Measurements from ENCODE around the gene LRRTM1.

Gene LRRTM1

DNA sequence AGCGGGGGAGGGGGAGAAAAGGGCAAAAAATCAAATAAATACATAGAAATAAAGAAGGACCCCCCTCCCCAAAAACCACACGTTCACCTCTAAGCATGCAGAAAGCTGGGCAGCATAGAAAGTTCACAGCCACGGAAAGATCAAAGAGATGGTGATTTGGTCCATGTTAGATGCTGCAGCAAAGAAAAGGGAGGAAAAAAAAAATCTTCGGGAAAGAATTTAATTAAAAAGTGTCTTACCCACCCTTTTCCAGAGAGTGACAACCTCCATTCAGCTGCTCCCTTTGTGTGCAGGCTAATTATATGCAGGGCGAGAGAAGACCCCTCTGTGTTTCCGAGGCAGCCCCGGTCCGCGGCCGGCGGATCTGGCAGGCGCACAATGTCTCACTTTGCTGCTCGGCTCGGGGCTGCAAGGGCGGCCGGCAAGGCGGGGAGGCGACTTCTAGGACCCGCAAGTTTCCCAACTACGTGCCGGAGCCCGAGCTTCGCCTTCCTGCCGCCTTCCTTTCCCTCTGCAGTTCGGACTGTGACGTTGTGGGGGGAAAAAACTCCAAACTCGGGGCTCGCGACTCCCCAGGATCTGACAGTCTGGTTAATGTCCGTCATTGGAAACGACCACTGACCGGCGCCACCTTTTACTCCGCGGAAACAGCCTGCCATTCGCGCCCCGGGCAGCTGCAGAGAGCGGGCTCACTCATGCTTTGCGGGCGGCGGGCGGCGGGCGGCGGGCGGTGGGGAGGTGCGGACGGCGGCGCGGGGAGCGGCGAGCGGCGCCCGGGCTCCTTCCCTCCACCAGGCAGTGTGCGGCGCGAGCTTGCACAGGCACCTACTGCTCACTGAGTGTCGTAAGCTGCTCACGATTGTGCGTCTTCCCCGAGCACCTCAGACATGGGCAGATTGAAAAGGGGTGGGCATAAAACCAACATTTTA, at the start of gene LRRTM1:
TSS of gene LRRTM1 (minus strand) at position 844 of the 929 bp plus-strand sequence. CDS start 933 bp downstream, outside the sequence.
- DNase-seq: no peak

- no peak for DNase-seq
These were observed 46.7 kb upstream of the LRRTM1 start for GRCh38 chr2:80351231-80351630.

DNA sequence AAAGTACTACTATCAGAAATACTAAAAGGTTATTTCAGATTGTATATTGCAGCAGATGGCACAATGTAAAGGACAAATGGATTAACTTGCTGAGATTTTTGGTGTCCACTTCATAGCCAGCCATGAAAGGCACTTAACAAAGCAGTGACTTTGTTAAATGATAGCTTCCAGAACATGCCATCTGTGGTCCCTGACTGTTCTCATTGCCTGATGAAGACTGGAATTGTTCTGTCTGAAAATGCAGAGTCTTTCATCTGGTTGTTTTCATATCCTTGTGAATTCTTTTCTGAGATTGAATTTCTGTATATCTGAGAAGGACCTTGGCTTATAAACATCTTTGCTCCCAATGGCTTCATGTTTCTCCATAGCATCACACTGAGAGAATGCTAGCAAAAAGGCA, 44.4 kb upstream of the LRRTM1 start:
- DNase-seq: no peak

- DNase-seq: no peak
These were observed 43.5 kb upstream of the LRRTM1 start for GRCh38 chr2:80348078-80348477.

DNA sequence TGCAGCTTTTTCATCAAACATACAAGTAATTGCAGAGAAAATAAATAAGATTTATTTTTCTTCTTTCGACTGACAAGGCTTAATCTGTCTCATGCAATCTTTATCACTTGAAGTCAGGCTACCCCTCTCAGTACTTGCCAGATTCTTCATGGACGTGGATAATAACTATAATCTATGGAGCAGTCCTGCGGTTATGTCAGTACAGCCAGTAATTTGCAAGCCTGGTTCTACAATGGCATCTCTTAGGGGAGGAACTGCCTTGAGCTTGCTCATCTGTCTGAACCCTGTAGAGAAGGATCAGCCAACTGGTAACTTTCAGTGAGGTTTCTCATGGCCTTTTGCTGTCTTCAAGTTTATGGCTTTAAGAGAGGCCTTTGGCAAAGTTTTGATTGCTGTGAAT, 35.5 kb upstream of the LRRTM1 start:
- DNase-seq: no peak

GRCh38 chr2:80338794-80339193, 34.2 kb upstream of the LRRTM1 start:
- no peak for DNase-seq

GRCh38 chr2:80335411-80335810, 30.9 kb upstream of the LRRTM1 start:
- DNase-seq: no peak

DNA sequence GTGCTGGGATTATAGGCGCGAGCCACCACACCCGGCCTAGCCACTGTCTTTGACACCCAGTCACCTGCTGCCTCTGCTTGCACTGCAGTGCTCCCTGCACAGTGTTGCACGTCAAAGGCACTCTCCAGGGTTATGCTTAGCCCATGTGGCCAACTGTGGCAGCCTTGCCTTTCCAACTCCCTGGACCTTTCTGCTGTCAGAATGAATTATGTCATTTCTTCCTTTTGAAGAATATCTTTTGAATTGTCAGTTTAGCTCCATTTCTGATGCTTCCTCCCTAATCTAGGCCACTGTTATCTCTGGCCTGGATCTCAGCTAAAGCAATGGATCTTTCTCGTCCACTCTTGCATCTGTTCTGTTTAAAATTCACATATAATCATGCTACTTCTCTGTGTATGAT, 29.3 kb upstream of the LRRTM1 start:
- no peak for DNase-seq

- no peak for DNase-seq
These were observed 26.2 kb upstream of the LRRTM1 start for GRCh38 chr2:80330527-80331450.

GRCh38 chr2:80329491-80329890, 24.9 kb upstream of the LRRTM1 start:
- no peak for DNase-seq

GRCh38 chr2:80328159-80328571, 23.6 kb upstream of the LRRTM1 start:
- no peak for DNase-seq

DNA sequence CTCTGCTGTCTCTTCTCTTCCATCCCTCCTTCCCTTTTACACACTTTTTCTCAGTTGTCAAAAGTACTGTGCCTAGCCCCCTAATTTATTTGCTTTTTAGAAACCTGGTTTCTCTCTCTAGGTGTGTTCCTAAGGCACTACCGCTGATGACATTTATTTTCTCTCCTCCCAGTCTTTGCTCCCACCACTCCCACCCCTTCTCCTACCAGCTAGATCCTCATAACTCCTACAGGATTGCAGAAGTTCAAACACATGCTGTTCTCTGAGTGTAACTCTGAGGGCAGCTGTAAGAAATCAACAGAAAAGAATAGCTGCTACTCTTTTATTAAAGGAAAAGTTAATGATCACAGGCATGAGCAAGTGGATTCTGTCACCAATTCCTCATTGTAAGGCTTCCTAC, 22.3 kb upstream of the LRRTM1 start:
- no peak for DNase-seq

GRCh38 chr2:80326214-80326613, 21.7 kb upstream of the LRRTM1 start:
- peak; percentile 24 for DNase-seq

GRCh38 chr2:80324525-80324924, 20.0 kb upstream of the LRRTM1 start:
- DNase-seq: no peak

- no peak for DNase-seq
These were observed 19.1 kb upstream of the LRRTM1 start for GRCh38 chr2:80323610-80324009.

- DNase-seq: no peak
These were observed 18.4 kb upstream of the LRRTM1 start for GRCh38 chr2:80322958-80323357.

DNA sequence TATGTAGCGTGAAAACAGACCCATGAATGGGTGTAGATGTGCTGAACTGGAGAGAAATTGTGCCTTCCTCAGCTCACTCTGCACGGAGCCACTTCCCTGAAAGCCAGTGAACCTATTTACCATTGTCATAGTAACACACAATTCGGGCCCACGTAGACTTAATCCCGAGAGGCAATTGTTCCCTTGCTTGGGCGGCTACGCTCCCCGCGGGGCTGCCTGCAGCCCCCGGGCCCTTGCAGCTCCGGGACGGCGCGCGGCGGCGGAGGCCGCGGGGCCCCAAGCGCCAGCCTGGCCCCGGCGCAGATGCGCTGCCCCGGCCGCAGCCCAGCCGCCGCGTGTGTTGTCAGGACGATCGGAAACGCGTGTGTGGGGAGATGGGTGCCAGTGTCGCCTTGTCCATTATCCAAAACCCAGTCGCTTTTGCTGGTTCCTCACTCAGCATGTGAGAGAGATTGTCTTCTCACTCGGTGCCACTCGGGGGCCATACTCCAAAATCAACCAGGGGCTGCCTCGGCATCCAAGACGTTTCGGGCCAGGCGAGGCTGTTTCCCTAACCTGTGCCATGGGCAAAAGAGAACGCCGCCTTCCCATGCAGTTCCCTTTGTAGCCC, 17.9 kb upstream of the LRRTM1 start:
- DNase-seq: no peak

DNA sequence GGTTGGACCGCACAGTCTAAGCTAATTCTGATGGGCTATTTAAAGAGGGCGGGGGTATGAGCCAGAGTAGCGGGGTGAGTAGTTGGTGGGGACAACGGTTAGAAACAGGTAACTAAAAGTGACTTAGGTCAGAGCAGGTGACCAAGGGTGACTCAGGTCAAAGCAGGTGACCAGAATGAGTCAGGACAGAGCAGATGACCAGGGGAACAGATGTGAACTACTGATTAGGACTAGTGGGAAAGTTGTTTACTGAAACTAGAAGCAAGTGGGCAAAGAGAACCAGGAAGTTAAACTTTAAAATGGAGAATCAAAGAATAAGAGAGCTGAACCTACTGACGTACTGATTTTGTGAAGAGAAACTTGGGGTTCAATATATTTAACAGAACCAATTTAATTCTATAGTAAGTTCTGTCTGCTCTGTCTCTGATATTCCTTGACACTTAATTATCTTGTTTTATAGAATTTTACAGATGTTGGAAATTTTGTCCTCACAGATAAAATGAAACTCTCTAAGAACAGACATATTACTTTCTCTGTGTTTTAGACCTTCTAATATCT, 7.8 kb upstream of the LRRTM1 start:
- DNase-seq: no peak

GRCh38 chr2:80311304-80311703, 6.8 kb upstream of the LRRTM1 start:
- DNase-seq: no peak

- no peak for DNase-seq
These were observed 1.3 kb downstream of the LRRTM1 start for GRCh38 chr2:80303006-80303908.

- DNase-seq: no peak
These were observed 2.1 kb downstream of the LRRTM1 start for GRCh38 chr2:80302314-80303005.
